Measurements from ENCODE around the gene SRP9.
"Not testable (repeated sequence)": the region's sequence is repeated elsewhere in the genome, so short reads cannot be mapped to it uniquely, and the experiment has no call there.

DNA sequence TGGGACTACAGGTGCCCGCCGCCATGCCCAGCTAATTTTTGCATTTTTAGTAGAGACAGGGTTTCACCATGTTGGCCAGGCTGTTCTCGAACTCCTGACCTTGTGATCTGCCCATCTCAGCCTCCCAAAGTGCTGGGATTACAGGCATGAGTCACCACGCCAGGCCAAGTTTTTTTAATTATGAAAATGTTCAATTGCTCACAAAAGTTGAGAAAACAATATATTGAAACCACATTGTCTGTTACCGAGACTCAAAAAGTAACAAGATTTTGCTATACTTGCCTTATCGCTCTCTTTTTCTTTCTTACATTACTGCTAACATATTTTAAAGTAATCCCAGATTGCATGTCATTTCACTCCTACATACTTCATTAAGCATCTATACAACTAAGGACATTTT is 16.2 kb upstream of the SRP9 start:
- TF ChIP-seq, protein P1, sequence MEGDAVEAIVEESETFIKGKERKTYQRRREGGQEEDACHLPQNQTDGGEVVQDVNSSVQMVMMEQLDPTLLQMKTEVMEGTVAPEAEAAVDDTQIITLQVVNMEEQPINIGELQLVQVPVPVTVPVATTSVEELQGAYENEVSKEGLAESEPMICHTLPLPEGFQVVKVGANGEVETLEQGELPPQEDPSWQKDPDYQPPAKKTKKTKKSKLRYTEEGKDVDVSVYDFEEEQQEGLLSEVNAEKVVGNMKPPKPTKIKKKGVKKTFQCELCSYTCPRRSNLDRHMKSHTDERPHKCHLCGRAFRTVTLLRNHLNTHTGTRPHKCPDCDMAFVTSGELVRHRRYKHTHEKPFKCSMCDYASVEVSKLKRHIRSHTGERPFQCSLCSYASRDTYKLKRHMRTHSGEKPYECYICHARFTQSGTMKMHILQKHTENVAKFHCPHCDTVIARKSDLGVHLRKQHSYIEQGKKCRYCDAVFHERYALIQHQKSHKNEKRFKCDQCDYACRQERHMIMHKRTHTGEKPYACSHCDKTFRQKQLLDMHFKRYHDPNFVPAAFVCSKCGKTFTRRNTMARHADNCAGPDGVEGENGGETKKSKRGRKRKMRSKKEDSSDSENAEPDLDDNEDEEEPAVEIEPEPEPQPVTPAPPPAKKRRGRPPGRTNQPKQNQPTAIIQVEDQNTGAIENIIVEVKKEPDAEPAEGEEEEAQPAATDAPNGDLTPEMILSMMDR (IDR thresholded peaks at IDR 0.05) = not testable (repeated sequence)
- not testable (repeated sequence) for TF ChIP-seq EZH2 (IDR thresholded peaks at IDR 0.05; ENCODE audit: borderline replicate concordance, insufficient read depth, low read depth, low read length, poor library complexity, severe bottlenecking)
